Vagina (tissue), 2 donors: ENCODE results near the gene SCAPER.

ENCODE experiments used
- POLR2A ChIP-seq, 2 donors: fragments of 450-650 bp; IDR thresholded peaks; one replicate each; pipeline ENCODE4 v1.6.1; 2017; ENCODE audit warnings: antibody characterized with exemption in 2 of 2, mild to moderate bottlenecking in 2 of 2, moderate library complexity in 2 of 2
- POLR2AphosphoS5 ChIP-seq, 2 donors: sonication (generic); formaldehyde crosslinking; IDR thresholded peaks; one replicate each; pipeline ENCODE4 v1.9.0; 2017; ENCODE audit warnings: antibody characterized with exemption in 2 of 2, mild to moderate bottlenecking in 2 of 2, low read depth in 1 of 2; ENCODE audit not compliant: insufficient read depth in 1 of 2
- TF ChIP-seq, protein P1 (sequence below), 3 experiments: fragments of 450-650 bp in 2 of 3; fragments of 200-600 bp in 1 of 3; sonication (generic) in 1 of 3; IDR thresholded peaks; one replicate each; pipeline ENCODE4 v1.5.1; 2017 to 2019; ENCODE audit warnings: antibody characterized with exemption in 3 of 3, mild to moderate bottlenecking in 2 of 3, moderate library complexity in 2 of 3

GRCh38 chr15:76753131-76753530 lies 152.0 kb downstream of the SCAPER start:
- TF ChIP-seq POLR2A (IDR thresholded peaks at IDR 0.05) (no peak), POLR2AphosphoS5 (IDR thresholded peaks at IDR 0.05; ENCODE audit: insufficient read depth in 1 of 2, low read depth in 1 of 2) (no peak)
- TF ChIP-seq, protein P1, sequence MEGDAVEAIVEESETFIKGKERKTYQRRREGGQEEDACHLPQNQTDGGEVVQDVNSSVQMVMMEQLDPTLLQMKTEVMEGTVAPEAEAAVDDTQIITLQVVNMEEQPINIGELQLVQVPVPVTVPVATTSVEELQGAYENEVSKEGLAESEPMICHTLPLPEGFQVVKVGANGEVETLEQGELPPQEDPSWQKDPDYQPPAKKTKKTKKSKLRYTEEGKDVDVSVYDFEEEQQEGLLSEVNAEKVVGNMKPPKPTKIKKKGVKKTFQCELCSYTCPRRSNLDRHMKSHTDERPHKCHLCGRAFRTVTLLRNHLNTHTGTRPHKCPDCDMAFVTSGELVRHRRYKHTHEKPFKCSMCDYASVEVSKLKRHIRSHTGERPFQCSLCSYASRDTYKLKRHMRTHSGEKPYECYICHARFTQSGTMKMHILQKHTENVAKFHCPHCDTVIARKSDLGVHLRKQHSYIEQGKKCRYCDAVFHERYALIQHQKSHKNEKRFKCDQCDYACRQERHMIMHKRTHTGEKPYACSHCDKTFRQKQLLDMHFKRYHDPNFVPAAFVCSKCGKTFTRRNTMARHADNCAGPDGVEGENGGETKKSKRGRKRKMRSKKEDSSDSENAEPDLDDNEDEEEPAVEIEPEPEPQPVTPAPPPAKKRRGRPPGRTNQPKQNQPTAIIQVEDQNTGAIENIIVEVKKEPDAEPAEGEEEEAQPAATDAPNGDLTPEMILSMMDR (IDR thresholded peaks at IDR 0.05): no peak
